OCI-LY1 (cell line): ENCODE results near the gene NR6A1.

Experiments used
- CTCF ChIP-seq: fragments of 200-600 bp; sonication (generic), shearing (Covaris generic); IDR thresholded peaks from 2 replicates; pipeline ENCODE4 v1.5.1; 2017; ENCODE audit warnings: mild to moderate bottlenecking, antibody characterized with exemption, low read length, moderate library complexity, mixed read lengths
- EZH2 ChIP-seq: fragments of 200-600 bp; sonication (generic), shearing (Covaris generic); IDR thresholded peaks from 2 replicates; pipeline ENCODE4 v1.8.0; 2017; ENCODE audit warnings: borderline replicate concordance, mixed run types, mild to moderate bottlenecking, antibody characterized with exemption, low read length, moderate library complexity, mixed read lengths

GRCh38 chr9:124617477-124618141, 153.5 kb downstream of the NR6A1 start:
- TF ChIP-seq CTCF (peak; percentile 96), EZH2 (no peak)
